Gastrocnemius medialis (tissue), 4 donors: ENCODE results near the gene OR5W2.
"Not testable (repeated sequence)": the region's sequence is repeated elsewhere in the genome, so short reads cannot be mapped to it uniquely, and the experiment has no call there.

Experiments used
- POLR2A ChIP-seq, 2 donors: fragments of 450-650 bp; IDR thresholded peaks; one replicate each; pipeline ENCODE4 v1.6.1; 2017; ENCODE audit warnings: antibody characterized with exemption in 2 of 2, mild to moderate bottlenecking in 2 of 2, moderate library complexity in 2 of 2
- TF ChIP-seq, protein P1 (sequence below), 5 experiments: fragments of 450-650 bp in 3 of 5; fragments of 200-600 bp in 2 of 5; sonication (generic) in 2 of 5; IDR thresholded peaks in 4 of 5; conservative IDR thresholded peaks in 1 of 5; 1 replicate in 4 of 5; 2 replicates in 1 of 5; pipeline ENCODE4 v1.5.1; 2016 to 2019; ENCODE audit warnings: antibody characterized with exemption in 5 of 5, mild to moderate bottlenecking in 3 of 5, moderate library complexity in 3 of 5

DNA sequence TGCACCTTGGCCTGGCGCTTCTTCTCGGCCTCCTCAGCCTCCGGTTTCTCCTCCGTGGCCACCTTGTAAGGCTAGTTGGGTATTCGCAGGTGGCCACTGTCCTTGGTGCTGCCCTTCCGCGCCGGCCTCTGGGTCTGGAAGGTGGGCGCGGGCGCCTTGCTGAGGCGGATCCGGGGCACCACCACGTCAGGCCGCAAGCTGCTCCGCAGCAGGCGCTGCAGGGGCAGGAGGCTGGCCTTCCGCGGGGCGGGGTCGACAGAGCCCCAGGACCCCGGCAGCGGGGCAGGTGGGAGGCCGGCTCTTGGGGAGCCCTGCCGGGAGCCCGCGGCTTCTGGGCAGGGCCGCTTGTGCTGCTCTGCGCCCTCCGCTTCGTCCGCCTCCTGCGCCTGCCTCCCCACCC, 41.7 kb downstream of the OR5W2 start:
- TF ChIP-seq, protein P1, sequence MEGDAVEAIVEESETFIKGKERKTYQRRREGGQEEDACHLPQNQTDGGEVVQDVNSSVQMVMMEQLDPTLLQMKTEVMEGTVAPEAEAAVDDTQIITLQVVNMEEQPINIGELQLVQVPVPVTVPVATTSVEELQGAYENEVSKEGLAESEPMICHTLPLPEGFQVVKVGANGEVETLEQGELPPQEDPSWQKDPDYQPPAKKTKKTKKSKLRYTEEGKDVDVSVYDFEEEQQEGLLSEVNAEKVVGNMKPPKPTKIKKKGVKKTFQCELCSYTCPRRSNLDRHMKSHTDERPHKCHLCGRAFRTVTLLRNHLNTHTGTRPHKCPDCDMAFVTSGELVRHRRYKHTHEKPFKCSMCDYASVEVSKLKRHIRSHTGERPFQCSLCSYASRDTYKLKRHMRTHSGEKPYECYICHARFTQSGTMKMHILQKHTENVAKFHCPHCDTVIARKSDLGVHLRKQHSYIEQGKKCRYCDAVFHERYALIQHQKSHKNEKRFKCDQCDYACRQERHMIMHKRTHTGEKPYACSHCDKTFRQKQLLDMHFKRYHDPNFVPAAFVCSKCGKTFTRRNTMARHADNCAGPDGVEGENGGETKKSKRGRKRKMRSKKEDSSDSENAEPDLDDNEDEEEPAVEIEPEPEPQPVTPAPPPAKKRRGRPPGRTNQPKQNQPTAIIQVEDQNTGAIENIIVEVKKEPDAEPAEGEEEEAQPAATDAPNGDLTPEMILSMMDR (IDR thresholded peaks at IDR 0.05 in 4 of 5, conservative IDR thresholded peaks at IDR 0.05 in 1 of 5), result not testable (repeated sequence)
- TF ChIP-seq POLR2A (IDR thresholded peaks at IDR 0.05), result not testable (repeated sequence)
